Right lobe of liver (tissue), 6 donors: ENCODE measurements around the gene BPIFB1. TPM values are rescaled to one million over a fixed set of nuclear protein-coding genes. Genes with fewer than 3 reads are reported as not detected.

ENCODE experiments used
- ATAC-seq, 4 donors: fragments of 200-7000 bp; cut with Tn5 transposase; one replicate each; pipeline ENCODE4 v1.9.1; 2020; ENCODE audit warnings: mild to moderate bottlenecking in 4 of 4, moderate library complexity in 4 of 4
- DNase-seq, 3 donors: peaks; one replicate each; pipeline ENCODE4 v3.0.0-alpha.2; 2020
- H3K27ac ChIP-seq, 3 donors: fragments of 200-600 bp; one replicate each; pipeline ENCODE4 v1.8.0; 2022
- H3K27me3 ChIP-seq, 2 donors: fragments of 200-600 bp; one replicate each; pipeline ENCODE4 v1.8.0; 2022
- H3K36me3 ChIP-seq, 4 donors: fragments of 200-600 bp; sonication (generic) in 1 of 4; one replicate each; pipeline versions ENCODE4 v1.5.1 to v1.8.0; 2017 to 2022; ENCODE audit warnings: control low read depth in 1 of 4
- H3K4me1 ChIP-seq, 4 donors: fragments of 200-600 bp; sonication (generic) in 1 of 4; one replicate each; pipeline versions ENCODE4 v1.5.1 to v1.8.0; 2017 to 2022; ENCODE audit warnings: control low read depth in 1 of 4
- H3K4me3 ChIP-seq, 3 donors: fragments of 200-600 bp; one replicate each; pipeline ENCODE4 v1.8.0; 2022
- H3K9me3 ChIP-seq, 4 donors: fragments of 200-600 bp; sonication (generic) in 1 of 4; one replicate each; pipeline versions ENCODE4 v1.5.1 to v1.8.0; 2017 to 2022; ENCODE audit warnings: control low read depth in 1 of 4
- POLR2A ChIP-seq: fragments of 450-650 bp; IDR thresholded peaks from one replicate; pipeline ENCODE4 v1.6.1; 2017; ENCODE audit warnings: antibody characterized with exemption, mild to moderate bottlenecking
- WGBS: methylation state at CpG from one replicate; pipeline ENCODE4 v1.1.6; 2018; ENCODE audit warnings: low coverage, low lambda C conversion rate; ENCODE audit not compliant: insufficient coverage; ENCODE audit errors: missing lambda C conversion rate; 5-methylcytosine and 5-hydroxymethylcytosine counted together
- intact Hi-C, 2 donors: fragments of 100-400 bp; cut with DNase I; formaldehyde crosslinking; loops; one replicate each; pipeline versions ENCODE4 v1.11.2 to v1.14.1; 2022
- total RNA-seq, 6 experiments: library from RNA; depleted of rRNA in 2 of 6; stranded (reverse); fragments of >200 nt in 2 of 6; fragmentation: NEBNext Ultra II Directional in 3 of 6; extraction: Animal tissue kit (Norgen Biotek cat#: 25700) in 3 of 6; gene quantifications; one replicate each; pipeline versions ENCODE4 v1.1.0 to v1.2.4, GENCODE V29; 2016 to 2023
- TF ChIP-seq, protein P1 (sequence below), 4 donors: fragments of 200-600 bp in 3 of 4; fragments of 450-650 bp in 1 of 4; IDR thresholded peaks; one replicate each; pipeline versions ENCODE4 v1.5.1 to v1.8.0; 2016 to 2022; ENCODE audit warnings: antibody characterized with exemption in 4 of 4, mild to moderate bottlenecking in 2 of 4
- donor health status: DM: no; HTN: yes; CAD: no.
- donor health status: DM: no; HTN: no; CAD: no.
- donor health status: DM: no; HTN: no; CAD: no.
- donor health status: DM: no; HTN: yes; CAD: no.
- donor health status: DM: no; HTN: yes; CAD: no.

Gene BPIFB1
- total RNA-seq, 6 experiments from 2014 or later, result not detected

DNA sequence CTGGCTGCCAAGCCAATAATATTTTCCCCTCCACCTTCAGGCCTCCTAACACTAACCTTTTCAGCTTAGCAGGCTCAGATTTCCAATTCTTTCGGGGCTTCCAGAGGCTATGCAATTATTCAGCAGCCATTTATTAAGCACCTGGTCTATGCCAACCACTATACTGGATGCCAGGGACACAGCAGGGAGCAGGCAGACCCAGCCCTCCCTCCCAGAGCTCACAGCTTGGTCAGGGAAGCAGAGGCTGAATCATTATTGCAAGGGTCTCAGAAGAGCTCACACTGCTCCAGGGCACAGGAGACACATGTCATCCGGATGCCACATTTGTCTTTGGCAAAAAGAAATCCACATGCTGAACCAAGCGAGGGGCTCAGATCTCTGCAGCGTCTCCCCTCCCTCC is 1.3 kb downstream of the BPIFB1 start:
- intact Hi-C loops, result loop anchor here (10.0 kb wide), 2 partner anchors 179 to 369 kb away; no protein-coding TSS in a partner anchor
- 100% methylated on average over 1 of the region's 4 CpGs for WGBS
- no peaks in the 10 kb centered on the region for H3K27me3 ChIP-seq
- no peak for TF ChIP-seq POLR2A
- TF ChIP-seq, protein P1, sequence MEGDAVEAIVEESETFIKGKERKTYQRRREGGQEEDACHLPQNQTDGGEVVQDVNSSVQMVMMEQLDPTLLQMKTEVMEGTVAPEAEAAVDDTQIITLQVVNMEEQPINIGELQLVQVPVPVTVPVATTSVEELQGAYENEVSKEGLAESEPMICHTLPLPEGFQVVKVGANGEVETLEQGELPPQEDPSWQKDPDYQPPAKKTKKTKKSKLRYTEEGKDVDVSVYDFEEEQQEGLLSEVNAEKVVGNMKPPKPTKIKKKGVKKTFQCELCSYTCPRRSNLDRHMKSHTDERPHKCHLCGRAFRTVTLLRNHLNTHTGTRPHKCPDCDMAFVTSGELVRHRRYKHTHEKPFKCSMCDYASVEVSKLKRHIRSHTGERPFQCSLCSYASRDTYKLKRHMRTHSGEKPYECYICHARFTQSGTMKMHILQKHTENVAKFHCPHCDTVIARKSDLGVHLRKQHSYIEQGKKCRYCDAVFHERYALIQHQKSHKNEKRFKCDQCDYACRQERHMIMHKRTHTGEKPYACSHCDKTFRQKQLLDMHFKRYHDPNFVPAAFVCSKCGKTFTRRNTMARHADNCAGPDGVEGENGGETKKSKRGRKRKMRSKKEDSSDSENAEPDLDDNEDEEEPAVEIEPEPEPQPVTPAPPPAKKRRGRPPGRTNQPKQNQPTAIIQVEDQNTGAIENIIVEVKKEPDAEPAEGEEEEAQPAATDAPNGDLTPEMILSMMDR (IDR thresholded peaks at IDR 0.05), result no peak
- DNase-seq (no peak), ATAC-seq (no peak)
- no peaks in the 10 kb centered on the region for H3K36me3 ChIP-seq
- no peaks in the 10 kb centered on the region for H3K4me1 ChIP-seq
- no peak overlapping the region for H3K4me3 ChIP-seq
- H3K9me3 ChIP-seq, result no peaks in the 10 kb centered on the region
- H3K27ac ChIP-seq, result no peak overlapping the region

DNA sequence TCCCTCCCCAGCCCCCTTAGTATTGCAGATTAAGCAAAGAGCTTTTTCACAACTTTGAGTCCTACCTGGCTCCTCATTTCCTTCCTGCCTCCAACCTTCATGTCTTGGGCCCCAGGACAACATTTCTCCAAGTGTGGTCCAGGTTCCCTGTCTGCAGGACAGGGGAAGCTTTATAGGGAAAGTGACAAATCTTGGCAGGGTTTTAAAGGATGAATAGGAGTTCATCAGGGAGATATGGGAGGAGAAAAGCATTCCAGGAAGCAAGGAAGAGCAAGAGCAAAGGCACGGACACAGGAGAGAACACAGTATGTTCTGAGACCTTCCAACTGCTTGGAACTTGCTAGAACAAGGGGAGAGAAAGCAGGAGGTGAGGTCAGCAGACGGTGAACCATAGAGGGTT is 1.9 kb downstream of the BPIFB1 start:
- H3K27me3 ChIP-seq, result no peaks in the 10 kb centered on the region
- no peaks in the 10 kb centered on the region for H3K4me1 ChIP-seq
- no peaks in the 10 kb centered on the region for H3K9me3 ChIP-seq
- ATAC-seq (no peak), DNase-seq (no peak)
- intact Hi-C loops, result loop anchor here (10.0 kb wide), 2 partner anchors 180 to 370 kb away; no protein-coding TSS in a partner anchor
- H3K4me3 ChIP-seq, result no peak overlapping the region
- H3K36me3 ChIP-seq, result no peaks in the 10 kb centered on the region
- 83% methylated on average over 1 of the region's 2 CpGs for WGBS
- TF ChIP-seq, protein P1 (IDR thresholded peaks at IDR 0.05), result no peak
- no peak overlapping the region for H3K27ac ChIP-seq

DNA sequence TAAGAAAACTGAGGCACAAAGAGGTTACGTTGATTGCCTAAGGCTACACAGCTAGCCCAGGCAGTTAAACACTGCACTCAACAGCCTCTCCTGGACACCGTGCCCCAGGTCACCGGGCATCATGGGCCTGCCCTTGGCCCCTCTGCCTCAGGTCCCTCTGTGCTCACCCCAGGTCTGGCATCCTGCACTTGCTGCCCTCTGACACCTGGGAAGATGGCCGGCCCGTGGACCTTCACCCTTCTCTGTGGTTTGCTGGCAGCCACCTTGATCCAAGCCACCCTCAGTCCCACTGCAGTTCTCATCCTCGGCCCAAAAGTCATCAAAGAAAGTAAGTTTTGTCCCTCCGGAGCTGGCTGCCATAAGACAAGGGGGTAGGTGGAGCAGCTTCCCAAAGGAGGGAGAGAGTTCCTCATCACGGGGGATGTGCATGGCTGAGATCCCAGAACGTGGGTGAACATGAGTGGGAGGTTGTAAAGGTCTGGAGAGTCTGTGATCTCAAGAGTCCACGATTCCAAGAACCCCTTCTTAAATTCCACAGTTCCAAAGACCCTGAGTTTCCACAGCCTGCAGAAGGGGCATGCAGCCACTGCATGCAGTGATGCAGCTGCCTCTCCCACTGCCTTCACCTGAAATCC is 3.0 kb downstream of the BPIFB1 start:
- WGBS, result 34% methylated on average over 7 of the region's 10 CpGs
- no peaks in the 10 kb centered on the region for H3K36me3 ChIP-seq
- intact Hi-C loops, result loop anchor here (10.0 kb wide), 2 partner anchors 181 to 371 kb away; no protein-coding TSS in a partner anchor
- no peak for TF ChIP-seq POLR2A
- TF ChIP-seq, protein P1 (IDR thresholded peaks at IDR 0.05), result no peak
- DNase-seq (no peak), ATAC-seq (no peak)
- no peak overlapping the region for H3K4me3 ChIP-seq
- no peak overlapping the region for H3K27ac ChIP-seq
- no peaks in the 10 kb centered on the region for H3K27me3 ChIP-seq
- H3K9me3 ChIP-seq, result no peaks in the 10 kb centered on the region
- H3K4me1 ChIP-seq, result no peaks in the 10 kb centered on the region

DNA sequence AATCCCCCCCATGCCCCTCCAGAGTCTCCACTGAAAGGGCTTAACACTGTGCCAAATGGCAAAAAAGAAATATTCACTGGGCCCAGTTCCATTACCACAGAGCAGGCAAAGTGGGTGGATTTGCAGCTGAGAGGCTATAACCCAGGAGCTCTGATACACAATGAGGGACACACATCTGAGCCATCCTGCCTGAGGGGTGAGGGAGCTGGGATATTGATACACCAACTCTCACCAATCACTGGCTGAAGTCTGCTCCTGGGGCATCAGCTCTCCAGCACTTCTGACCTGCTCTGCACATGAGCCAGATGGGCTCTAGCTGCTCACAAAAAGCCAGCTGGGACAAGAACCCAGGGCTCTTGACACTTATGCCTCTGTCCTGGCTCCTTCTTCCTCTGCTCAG is 4.9 kb downstream of the BPIFB1 start:
- intact Hi-C loops, result loop anchor here (10.0 kb wide), 2 partner anchors 183 to 373 kb away; no protein-coding TSS in a partner anchor
- TF ChIP-seq, protein P1 (IDR thresholded peaks at IDR 0.05), result no peak
- no peak for TF ChIP-seq POLR2A
- Histone ChIP-seq H3K9me3 (no peaks in the 10 kb centered on the region), H3K27ac (no peak overlapping the region), H3K36me3 (no peaks in the 10 kb centered on the region), H3K4me3 (no peak overlapping the region), H3K27me3 (no peaks in the 10 kb centered on the region), H3K4me1 (no peaks in the 10 kb centered on the region)
- ATAC-seq, result no peak
- DNase-seq, result no peak
